Neural progenitor cell (in vitro differentiated cells): Measurements from ENCODE around the gene CCDC91. TPM values are rescaled to one million over a fixed set of nuclear protein-coding genes. Genes with fewer than 3 reads are reported as not detected.
"Not testable (repeated sequence)": the region's sequence is repeated elsewhere in the genome, so short reads cannot be mapped to it uniquely, and the experiment has no call there.

Experiments used
- DNase-seq: peaks from one replicate; pipeline ENCODE4 v3.0.0-alpha.2; 2016; ENCODE audit warnings: low spot score
- H2AFZ ChIP-seq: fragments of 200-600 bp; sonication (generic); replicated peaks from 2 replicates; pipeline ENCODE4 v1.6.1; 2016; ENCODE audit warnings: antibody characterized with exemption
- H3F3A ChIP-seq: fragments of 200-600 bp; sonication (generic); 2 replicates; pipeline ENCODE4 v1.6.1; 2016; ENCODE audit warnings: antibody characterized with exemption, low read depth
- H3K27ac ChIP-seq: fragments of 200-600 bp; sonication (generic); 2 replicates; pipeline ENCODE4 v1.5.1; 2016; ENCODE audit warnings: mild to moderate bottlenecking
- H3K27me3 ChIP-seq: fragments of 200-600 bp; sonication (generic); 2 replicates; pipeline ENCODE4 v1.6.1; 2016; ENCODE audit warnings: mild to moderate bottlenecking, moderate library complexity
- H3K36me3 ChIP-seq: fragments of 200-600 bp; sonication (generic); 2 replicates; pipeline ENCODE4 v1.5.1; 2016
- H3K4me1 ChIP-seq: fragments of 200-600 bp; sonication (generic); 2 replicates; pipeline ENCODE4 v1.6.1; 2016; ENCODE audit warnings: mixed run types
- H3K4me2 ChIP-seq: fragments of 200-600 bp; sonication (generic); 2 replicates; pipeline ENCODE4 v1.6.1; 2016
- H3K4me3 ChIP-seq: fragments of 200-600 bp; sonication (generic); 2 replicates; pipeline ENCODE4 v1.5.1; 2016
- H3K79me2 ChIP-seq: fragments of 200-600 bp; sonication (generic); 2 replicates; pipeline ENCODE4 v1.6.1; 2016; ENCODE audit warnings: low read depth
- H3K9ac ChIP-seq: fragments of 200-600 bp; sonication (generic); 2 replicates; pipeline ENCODE4 v1.6.1; 2016
- H3K9me3 ChIP-seq: fragments of 200-600 bp; sonication (generic); 2 replicates; pipeline ENCODE4 v1.5.1; 2016; ENCODE audit warnings: low read depth
- H4K20me1 ChIP-seq: fragments of 200-600 bp; sonication (generic); 2 replicates; pipeline ENCODE4 v1.6.1; 2016; ENCODE audit warnings: low read depth
- H3K27ac Mint-ChIP-seq: 3 replicates; pipeline ENCODE4 v1.8.0; 2021; ENCODE audit warnings: mixed read lengths
- H3K27me3 Mint-ChIP-seq: 2 replicates; pipeline ENCODE4 v1.8.0; 2022; ENCODE audit warnings: low read depth, mild to moderate bottlenecking, inconsistent platforms, moderate library complexity, mixed read lengths; ENCODE audit not compliant: insufficient read depth
- H3K36me3 Mint-ChIP-seq: 3 replicates; pipeline ENCODE4 v1.8.0; 2021; ENCODE audit warnings: mixed read lengths
- H3K4me1 Mint-ChIP-seq: 3 replicates; pipeline ENCODE4 v1.8.0; 2021; ENCODE audit warnings: mixed read lengths
- H3K4me3 Mint-ChIP-seq: 3 replicates; pipeline ENCODE4 v1.8.0; 2021; ENCODE audit warnings: mild to moderate bottlenecking, moderate library complexity, mixed read lengths
- H3K9me3 Mint-ChIP-seq: 3 replicates; pipeline ENCODE4 v1.8.0; 2020; ENCODE audit warnings: mixed read lengths
- CTCF ChIP-seq: fragments of 200-600 bp; sonication (generic); IDR thresholded peaks from 2 replicates; pipeline ENCODE4 v1.5.1; 2017; ENCODE audit warnings: antibody characterized with exemption, mild to moderate bottlenecking
- EZH2 ChIP-seq: fragments of 200-600 bp; sonication (generic); IDR thresholded peaks from 2 replicates; pipeline ENCODE4 v1.6.1; 2017; ENCODE audit warnings: antibody characterized with exemption, mild to moderate bottlenecking, moderate library complexity
- EZH2phosphoT487 ChIP-seq: fragments of 200-600 bp; sonication (generic); IDR thresholded peaks from 2 replicates; pipeline ENCODE4 v1.6.1; 2017; ENCODE audit warnings: antibody characterized with exemption
- total RNA-seq: library from RNA; depleted of rRNA; stranded (reverse); fragments of >200 nt; gene quantifications from 2 replicates; pipeline ENCODE4 v1.2.3, GENCODE V29; 2015; ENCODE audit warnings: low replicate concordance

The CCDC91 gene
- total RNA-seq, 1 donor from 2014 or later = 35.8 TPM

- peaks cover 39% of the 10 kb centered on the region for H3K79me2 ChIP-seq
- no peaks in the 10 kb centered on the region for H4K20me1 ChIP-seq
- no peak overlapping the region for H3K27ac ChIP-seq
- H3K9me3 ChIP-seq = no peaks in the 10 kb centered on the region
- no peaks in the 10 kb centered on the region for H3K36me3 ChIP-seq
- H3F3A ChIP-seq = no peaks in the 10 kb centered on the region
- H3K36me3 Mint-ChIP-seq = peaks cover 3% of the 10 kb centered on the region
- peaks cover 4% of the 10 kb centered on the region for H3K4me1 ChIP-seq
- peak overlapping the region; percentile 95 for H2AFZ ChIP-seq
- H3K4me1 Mint-ChIP-seq = peaks cover 15% of the 10 kb centered on the region
- TF ChIP-seq EZH2phosphoT487 (no peak), CTCF (no peak), EZH2 (no peak)
- peak overlapping the region; percentile 82 for H3K27ac Mint-ChIP-seq
- peak overlapping the region; percentile 69 for H3K4me3 ChIP-seq
- H3K4me3 Mint-ChIP-seq = peak overlapping the region; percentile 88
- H3K27me3 Mint-ChIP-seq = peaks cover 3% of the 10 kb centered on the region
- peaks cover 6% of the 10 kb centered on the region for H3K9me3 Mint-ChIP-seq
- no peak overlapping the region for H3K9ac ChIP-seq
- peak overlapping the region; percentile 84 for H3K4me2 ChIP-seq
- no peaks in the 10 kb centered on the region for H3K27me3 ChIP-seq
- DNase-seq = no peak
Measured at GRCh38 chr12:28189784-28190320, 404 bp upstream of the CCDC91 start.

- peaks cover 6% of the 10 kb centered on the region for H3K36me3 Mint-ChIP-seq
- H3K4me1 ChIP-seq = peaks cover 4% of the 10 kb centered on the region
- H3K27me3 ChIP-seq = no peaks in the 10 kb centered on the region
- no peaks in the 10 kb centered on the region for H3K36me3 ChIP-seq
- H3K27me3 Mint-ChIP-seq = peaks cover 3% of the 10 kb centered on the region
- no peak for DNase-seq
- TF ChIP-seq EZH2 = no peak
- peak overlapping the region; percentile 47 for H3K9ac ChIP-seq
- H3K9me3 Mint-ChIP-seq = peaks cover 14% of the 10 kb centered on the region
- no peaks in the 10 kb centered on the region for H3F3A ChIP-seq
- H3K9me3 ChIP-seq = no peaks in the 10 kb centered on the region
- H3K4me1 Mint-ChIP-seq = peaks cover 15% of the 10 kb centered on the region
- peak overlapping the region; percentile 84 for H3K4me2 ChIP-seq
- no peaks in the 10 kb centered on the region for H4K20me1 ChIP-seq
- H3K27ac Mint-ChIP-seq = peak overlapping the region; percentile 36
- H3K79me2 ChIP-seq = peaks cover 53% of the 10 kb centered on the region
- H3K27ac ChIP-seq = no peak overlapping the region
- peak overlapping the region; percentile 88 for H3K4me3 Mint-ChIP-seq
- peak overlapping the region; percentile 69 for H3K4me3 ChIP-seq
- H2AFZ ChIP-seq = peak overlapping the region; percentile 95
Measured at GRCh38 chr12:28191051-28192048, 1.1 kb downstream of the CCDC91 start.

- H3K9ac ChIP-seq = no peak overlapping the region
- Mint-ChIP-seq H3K36me3 (peaks cover 6% of the 10 kb centered on the region), H3K9me3 (peaks cover 14% of the 10 kb centered on the region), H3K27me3 (peaks cover 3% of the 10 kb centered on the region), H3K4me3 (no peak overlapping the region), H3K4me1 (peaks cover 15% of the 10 kb centered on the region), H3K27ac (no peak overlapping the region)
- no peaks in the 10 kb centered on the region for H3K9me3 ChIP-seq
- H3K27ac ChIP-seq = no peak overlapping the region
- DNase-seq = no peak
- peaks cover 4% of the 10 kb centered on the region for H3K4me1 ChIP-seq
- H3K27me3 ChIP-seq = no peaks in the 10 kb centered on the region
- no peak for TF ChIP-seq CTCF
- no peak for TF ChIP-seq EZH2phosphoT487
- no peak for TF ChIP-seq EZH2
- H3F3A ChIP-seq = no peaks in the 10 kb centered on the region
- no peaks in the 10 kb centered on the region for H4K20me1 ChIP-seq
- H3K4me3 ChIP-seq = no peak overlapping the region
- no peaks in the 10 kb centered on the region for H3K36me3 ChIP-seq
- H3K79me2 ChIP-seq = peaks cover 61% of the 10 kb centered on the region
- no peak overlapping the region for H2AFZ ChIP-seq
- no peak overlapping the region for H3K4me2 ChIP-seq
Measured at GRCh38 chr12:28192125-28192524, 1.9 kb downstream of the CCDC91 start.

GRCh38 chr12:28194621-28195020 is 4.4 kb downstream of the CCDC91 start:
- H3K4me3 ChIP-seq, H3K4me3 Mint-ChIP-seq, H3K36me3 Mint-ChIP-seq, H3K4me2 ChIP-seq, H3K36me3 ChIP-seq, H3K27ac Mint-ChIP-seq, DNase-seq, H3K9ac ChIP-seq, H3K27me3 ChIP-seq, H3F3A ChIP-seq, H2AFZ ChIP-seq, H3K4me1 ChIP-seq, H3K27ac ChIP-seq, H3K9me3 ChIP-seq, H3K27me3 Mint-ChIP-seq, H4K20me1 ChIP-seq: not testable (repeated sequence)
- peaks cover 85% of the 10 kb centered on the region for H3K79me2 ChIP-seq
- peaks cover 15% of the 10 kb centered on the region for H3K4me1 Mint-ChIP-seq
- peaks cover 12% of the 10 kb centered on the region for H3K9me3 Mint-ChIP-seq

- H4K20me1 ChIP-seq, H3K4me1 Mint-ChIP-seq, H3K4me1 ChIP-seq, H3K27me3 Mint-ChIP-seq, H3K36me3 ChIP-seq, H3F3A ChIP-seq, H2AFZ ChIP-seq, H3K4me3 ChIP-seq, H3K4me3 Mint-ChIP-seq, H3K27ac Mint-ChIP-seq, H3K27ac ChIP-seq, DNase-seq, H3K36me3 Mint-ChIP-seq, H3K27me3 ChIP-seq, H3K9ac ChIP-seq, H3K4me2 ChIP-seq, H3K9me3 ChIP-seq: not testable (repeated sequence)
- H3K9me3 Mint-ChIP-seq = peaks cover 21% of the 10 kb centered on the region
- peaks cover 65% of the 10 kb centered on the region for H3K79me2 ChIP-seq
Measured at GRCh38 chr12:28201136-28201535, 10.9 kb downstream of the CCDC91 start.
